ENCODE measurements around the gene SAFB.

GRCh38 chr19:5642204-5642603, 19.3 kb downstream of the SAFB start:
- TF ChIP-seq, protein P1, sequence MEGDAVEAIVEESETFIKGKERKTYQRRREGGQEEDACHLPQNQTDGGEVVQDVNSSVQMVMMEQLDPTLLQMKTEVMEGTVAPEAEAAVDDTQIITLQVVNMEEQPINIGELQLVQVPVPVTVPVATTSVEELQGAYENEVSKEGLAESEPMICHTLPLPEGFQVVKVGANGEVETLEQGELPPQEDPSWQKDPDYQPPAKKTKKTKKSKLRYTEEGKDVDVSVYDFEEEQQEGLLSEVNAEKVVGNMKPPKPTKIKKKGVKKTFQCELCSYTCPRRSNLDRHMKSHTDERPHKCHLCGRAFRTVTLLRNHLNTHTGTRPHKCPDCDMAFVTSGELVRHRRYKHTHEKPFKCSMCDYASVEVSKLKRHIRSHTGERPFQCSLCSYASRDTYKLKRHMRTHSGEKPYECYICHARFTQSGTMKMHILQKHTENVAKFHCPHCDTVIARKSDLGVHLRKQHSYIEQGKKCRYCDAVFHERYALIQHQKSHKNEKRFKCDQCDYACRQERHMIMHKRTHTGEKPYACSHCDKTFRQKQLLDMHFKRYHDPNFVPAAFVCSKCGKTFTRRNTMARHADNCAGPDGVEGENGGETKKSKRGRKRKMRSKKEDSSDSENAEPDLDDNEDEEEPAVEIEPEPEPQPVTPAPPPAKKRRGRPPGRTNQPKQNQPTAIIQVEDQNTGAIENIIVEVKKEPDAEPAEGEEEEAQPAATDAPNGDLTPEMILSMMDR (IDR thresholded peaks at IDR 0.05): no peak
- no peak for TF ChIP-seq POLR2A (IDR thresholded peaks at IDR 0.05)
